Transverse colon (tissue), 4 donors: ENCODE results near the gene FREM2.

Experiments used
- EP300 ChIP-seq: sonication (generic); formaldehyde crosslinking; IDR thresholded peaks from one replicate; pipeline ENCODE4 v1.6.1; 2017; ENCODE audit warnings: antibody characterized with exemption, low read depth
- POLR2A ChIP-seq: fragments of 450-650 bp; IDR thresholded peaks from one replicate; pipeline ENCODE4 v1.6.1; 2016; ENCODE audit warnings: antibody characterized with exemption, mild to moderate bottlenecking, moderate library complexity
- POLR2AphosphoS5 ChIP-seq, 3 donors: sonication (generic); formaldehyde crosslinking; IDR thresholded peaks; one replicate each; pipeline ENCODE4 v1.6.1; 2016; ENCODE audit warnings: antibody characterized with exemption in 3 of 3
- TF ChIP-seq, protein P1 (sequence below), 5 experiments: fragments of 200-600 bp in 3 of 5; fragments of 450-650 bp in 2 of 5; sonication (generic) in 3 of 5; IDR thresholded peaks; 1 replicate in 2 of 5; 2 replicates in 3 of 5; pipeline ENCODE4 v1.5.1; 2016 to 2017; ENCODE audit warnings: antibody characterized with exemption in 5 of 5, inconsistent platforms in 3 of 5, mild to moderate bottlenecking in 2 of 5, moderate library complexity in 1 of 5

DNA sequence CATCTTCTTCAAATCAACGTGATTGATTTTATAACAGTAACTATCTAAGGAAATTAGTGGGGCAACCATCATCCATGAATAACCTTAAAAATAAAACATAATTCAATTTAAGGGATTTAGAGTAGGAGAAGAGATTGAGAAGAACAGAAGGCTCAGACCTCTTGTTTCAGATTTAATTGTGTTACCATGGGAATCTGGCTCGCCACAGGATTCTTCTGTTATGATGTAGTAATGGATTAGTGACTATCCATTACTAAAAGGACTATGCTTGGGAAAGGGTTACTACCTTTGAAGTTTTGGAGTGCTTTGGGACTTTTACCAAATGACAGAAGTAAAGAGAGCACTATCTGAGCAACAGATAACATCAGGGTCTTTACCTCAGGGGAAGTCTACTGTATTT is 13.2 kb downstream of the FREM2 start:
- TF ChIP-seq, protein P1, sequence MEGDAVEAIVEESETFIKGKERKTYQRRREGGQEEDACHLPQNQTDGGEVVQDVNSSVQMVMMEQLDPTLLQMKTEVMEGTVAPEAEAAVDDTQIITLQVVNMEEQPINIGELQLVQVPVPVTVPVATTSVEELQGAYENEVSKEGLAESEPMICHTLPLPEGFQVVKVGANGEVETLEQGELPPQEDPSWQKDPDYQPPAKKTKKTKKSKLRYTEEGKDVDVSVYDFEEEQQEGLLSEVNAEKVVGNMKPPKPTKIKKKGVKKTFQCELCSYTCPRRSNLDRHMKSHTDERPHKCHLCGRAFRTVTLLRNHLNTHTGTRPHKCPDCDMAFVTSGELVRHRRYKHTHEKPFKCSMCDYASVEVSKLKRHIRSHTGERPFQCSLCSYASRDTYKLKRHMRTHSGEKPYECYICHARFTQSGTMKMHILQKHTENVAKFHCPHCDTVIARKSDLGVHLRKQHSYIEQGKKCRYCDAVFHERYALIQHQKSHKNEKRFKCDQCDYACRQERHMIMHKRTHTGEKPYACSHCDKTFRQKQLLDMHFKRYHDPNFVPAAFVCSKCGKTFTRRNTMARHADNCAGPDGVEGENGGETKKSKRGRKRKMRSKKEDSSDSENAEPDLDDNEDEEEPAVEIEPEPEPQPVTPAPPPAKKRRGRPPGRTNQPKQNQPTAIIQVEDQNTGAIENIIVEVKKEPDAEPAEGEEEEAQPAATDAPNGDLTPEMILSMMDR (IDR thresholded peaks at IDR 0.05) = no peak
- TF ChIP-seq POLR2A (no peak), POLR2AphosphoS5 (IDR thresholded peaks at IDR 0.05) (no peak), EP300 (no peak)
